AG04450 (cell line): ENCODE results near the gene SIAH3. TPM values are rescaled to one million over a fixed set of nuclear protein-coding genes. Genes with fewer than 3 reads are reported as not detected.
"Not testable (repeated sequence)": the region's sequence is repeated elsewhere in the genome, so short reads cannot be mapped to it uniquely, and the experiment has no call there.

Source experiments
- CTCF ChIA-PET: fragments of 300-600, 350-600 bp; formaldehyde crosslinking; extraction: SDS; loops from one replicate; lab custom pipeline; 2022; ENCODE audit warnings: antibody characterized with exemption, inconsistent platforms; lab: Charles Lee
- POLR2A ChIA-PET: fragments of 350-600 bp; formaldehyde crosslinking; extraction: SDS; loops from one replicate; lab custom pipeline; 2021; ENCODE audit warnings: antibody characterized with exemption, inconsistent platforms; lab: Yijun Ruan, JAX
- DNase-seq: peaks from one replicate; pipeline ENCODE4 v3.0.0-alpha.2; 2011; ENCODE audit warnings: low read depth, low spot score
- H3K27ac ChIP-seq: one replicate; pipeline ENCODE4 v1.5.1; 2012; ENCODE audit warnings: low read depth, low read length, control low read depth
- H3K27me3 ChIP-seq: one replicate; pipeline ENCODE4 v1.6.0; 2012; ENCODE audit warnings: low read length; ENCODE audit not compliant: control insufficient read depth, insufficient read depth
- H3K4me3 ChIP-seq: 2 replicates; pipeline ENCODE4 v1.5.1; 2011; ENCODE audit warnings: mild to moderate bottlenecking, low read depth, low read length, control low read depth
- H3K9me3 ChIP-seq: 2 replicates; pipeline ENCODE4 v1.5.1; 2012; ENCODE audit warnings: low read length; ENCODE audit not compliant: control insufficient read depth, insufficient read depth
- polyA plus RNA-seq: library from polyadenylated mRNA; depleted of rRNA; stranded (reverse); fragments of >200 nt; gene quantifications from 2 replicates; pipeline ENCODE4 v1.2.3, GENCODE V29; 2011
- TF ChIP-seq, protein P1 (sequence below): IDR thresholded peaks from 2 replicates; pipeline ENCODE4 v1.5.1; 2011; ENCODE audit warnings: low read depth, low read length, control low read depth, inconsistent platforms

SIAH3 gene
- polyA plus RNA-seq, 1 experiment: not detected

DNA sequence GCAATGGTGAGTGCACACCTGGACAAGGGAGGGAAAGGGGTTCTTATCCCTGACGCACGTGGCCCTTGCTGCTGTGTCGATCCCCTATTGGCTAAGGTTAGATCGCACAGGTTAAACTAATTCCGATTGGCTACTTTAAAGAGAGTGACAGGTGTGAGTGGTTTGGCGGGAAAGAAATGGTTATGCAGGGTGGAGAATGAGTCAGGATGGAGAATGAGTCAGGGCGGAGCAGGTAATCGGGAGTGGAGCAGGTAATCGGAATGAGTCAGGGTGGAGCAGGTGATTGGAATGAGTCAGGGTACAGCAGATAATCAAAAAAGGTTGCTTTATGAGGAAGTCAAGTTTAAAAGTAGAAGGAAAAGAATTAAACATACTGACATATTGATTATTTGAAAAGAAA, 24.4 kb upstream of the SIAH3 start:
- no peak for DNase-seq
- POLR2A ChIA-PET: no interaction called here
- TF ChIP-seq, protein P1, sequence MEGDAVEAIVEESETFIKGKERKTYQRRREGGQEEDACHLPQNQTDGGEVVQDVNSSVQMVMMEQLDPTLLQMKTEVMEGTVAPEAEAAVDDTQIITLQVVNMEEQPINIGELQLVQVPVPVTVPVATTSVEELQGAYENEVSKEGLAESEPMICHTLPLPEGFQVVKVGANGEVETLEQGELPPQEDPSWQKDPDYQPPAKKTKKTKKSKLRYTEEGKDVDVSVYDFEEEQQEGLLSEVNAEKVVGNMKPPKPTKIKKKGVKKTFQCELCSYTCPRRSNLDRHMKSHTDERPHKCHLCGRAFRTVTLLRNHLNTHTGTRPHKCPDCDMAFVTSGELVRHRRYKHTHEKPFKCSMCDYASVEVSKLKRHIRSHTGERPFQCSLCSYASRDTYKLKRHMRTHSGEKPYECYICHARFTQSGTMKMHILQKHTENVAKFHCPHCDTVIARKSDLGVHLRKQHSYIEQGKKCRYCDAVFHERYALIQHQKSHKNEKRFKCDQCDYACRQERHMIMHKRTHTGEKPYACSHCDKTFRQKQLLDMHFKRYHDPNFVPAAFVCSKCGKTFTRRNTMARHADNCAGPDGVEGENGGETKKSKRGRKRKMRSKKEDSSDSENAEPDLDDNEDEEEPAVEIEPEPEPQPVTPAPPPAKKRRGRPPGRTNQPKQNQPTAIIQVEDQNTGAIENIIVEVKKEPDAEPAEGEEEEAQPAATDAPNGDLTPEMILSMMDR: no peak
- Histone ChIP-seq H3K9me3 (no peaks in the 10 kb centered on the region), H3K27ac (no peak overlapping the region), H3K27me3 (peaks cover 3% of the 10 kb centered on the region), H3K4me3 (no peak overlapping the region)
- CTCF ChIA-PET: no interaction called here

DNA sequence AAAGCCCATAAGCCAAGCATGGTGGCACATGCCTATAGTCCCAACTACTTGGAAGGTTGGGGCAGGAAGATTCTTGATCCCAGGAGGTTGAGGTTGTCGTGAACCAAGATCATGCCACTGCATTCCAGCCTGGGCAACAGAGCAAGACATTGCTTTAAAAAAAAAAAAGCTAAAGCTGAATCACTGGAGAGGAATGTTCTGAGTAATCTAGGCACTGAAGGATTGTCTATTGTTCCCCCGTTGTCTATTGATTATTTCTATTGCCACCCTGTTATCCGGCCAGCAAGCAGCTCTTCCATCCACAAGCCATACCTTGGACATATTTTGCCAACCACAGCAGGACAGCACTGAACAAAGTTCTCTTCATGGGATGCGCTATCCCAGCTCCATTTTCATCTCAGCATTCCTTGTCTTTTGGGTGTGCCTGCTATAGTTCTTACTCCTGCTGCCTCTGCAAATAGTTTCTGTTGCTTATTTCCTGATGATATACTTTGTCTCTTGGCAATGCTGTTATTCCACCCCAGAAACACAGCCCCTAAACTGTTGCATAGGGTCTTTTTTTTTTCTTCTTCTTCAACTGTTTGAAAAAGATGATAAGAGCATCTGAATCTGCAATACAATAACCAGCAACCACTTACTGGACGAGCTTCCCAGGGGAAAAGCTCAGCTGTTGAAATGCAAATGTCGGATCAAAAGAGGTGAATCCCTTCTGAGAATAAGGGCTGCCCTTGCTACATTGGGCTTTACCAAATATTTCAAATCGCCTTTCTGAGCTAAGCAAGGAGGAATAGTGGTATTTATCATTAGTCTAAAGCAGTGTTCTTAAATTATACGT, 22.2 kb upstream of the SIAH3 start:
- H3K4me3 ChIP-seq: no peak overlapping the region

DNA sequence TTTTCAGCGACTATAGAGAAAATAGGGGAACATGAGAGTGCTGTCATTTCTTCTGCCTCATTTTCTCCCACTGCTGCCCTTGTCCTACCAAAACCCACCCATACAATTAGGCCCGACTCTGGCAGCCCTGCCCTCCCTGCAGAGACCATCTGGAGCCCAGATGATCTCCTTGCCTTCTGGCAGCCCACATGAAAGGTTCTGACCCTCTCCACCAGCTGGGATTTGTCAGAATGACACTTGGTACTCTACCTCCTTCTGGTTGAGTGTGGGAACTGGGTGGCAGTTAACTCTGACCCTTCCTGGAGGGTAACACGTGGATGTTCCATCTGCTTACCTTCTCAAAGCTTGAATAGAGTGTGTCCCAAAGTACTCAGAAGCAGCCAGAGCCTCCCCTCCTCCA, 21.0 kb upstream of the SIAH3 start:
- H3K27ac ChIP-seq: no peak overlapping the region
- POLR2A ChIA-PET: no interaction called here

More for the DNA sequence above, 22.2 kb upstream of the SIAH3 start:
- Histone ChIP-seq H3K27me3 (peaks cover 5% of the 10 kb centered on the region), H3K27ac (no peak overlapping the region), H3K9me3 (no peaks in the 10 kb centered on the region)
- no peak for DNase-seq
- ChIA-PET POLR2A (no interaction called here), CTCF (interaction anchor here (0.6 kb wide), 1 partner anchor 52 kb away, joined by 3 read pairs; no protein-coding TSS in a partner anchor)
- TF ChIP-seq, protein P1: no peak

DNA sequence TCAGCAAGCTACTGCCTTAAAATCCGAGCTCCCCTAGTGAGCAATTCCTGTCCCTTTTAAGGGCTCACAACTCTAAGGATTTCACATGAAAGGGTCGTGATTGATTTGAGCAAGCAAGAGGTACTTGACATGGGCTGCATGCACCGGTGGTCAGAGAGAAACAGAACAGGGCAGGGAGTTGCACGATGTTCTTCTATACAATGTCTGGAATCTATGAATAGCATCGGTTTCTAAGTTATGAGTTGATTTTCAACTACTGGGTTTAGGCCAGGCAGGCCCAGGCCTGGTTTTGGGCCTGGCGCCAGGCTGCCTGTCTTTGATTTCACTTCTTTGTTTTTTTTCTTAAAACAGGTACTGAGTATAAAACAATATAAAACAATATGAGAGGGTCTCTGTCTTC, 19.6 kb upstream of the SIAH3 start:
- H3K9me3 ChIP-seq, H3K27ac ChIP-seq, DNase-seq, H3K27me3 ChIP-seq, POLR2A ChIA-PET, H3K4me3 ChIP-seq, CTCF ChIA-PET: not testable (repeated sequence)

More for the DNA sequence above, 21.0 kb upstream of the SIAH3 start:
- Histone ChIP-seq H3K27me3 (peaks cover 5% of the 10 kb centered on the region), H3K4me3 (no peak overlapping the region), H3K9me3 (no peaks in the 10 kb centered on the region)
- CTCF ChIA-PET: no interaction called here
- TF ChIP-seq, protein P1: no peak
- no peak for DNase-seq

DNA sequence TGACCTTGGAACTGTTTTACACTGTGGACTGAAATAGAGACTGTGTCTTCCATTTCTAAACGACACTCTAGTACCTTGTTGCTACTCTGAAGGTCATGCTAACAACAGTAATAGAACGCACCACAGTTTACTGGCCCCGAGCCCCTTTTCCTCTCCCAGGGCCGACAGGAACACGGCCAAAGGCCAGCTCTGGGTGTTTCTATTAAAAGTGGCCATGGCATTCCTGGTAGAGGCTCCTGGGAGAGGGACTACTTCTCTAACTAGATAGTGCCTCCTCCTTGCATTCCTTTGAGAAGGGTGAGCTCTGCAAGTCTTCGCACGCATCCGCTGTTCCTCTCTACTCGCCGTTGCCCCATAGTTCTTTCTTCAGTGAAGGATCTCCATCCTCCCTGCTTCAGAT, 18.7 kb upstream of the SIAH3 start:
- POLR2A ChIA-PET: no interaction called here
- DNase-seq: no peak
- TF ChIP-seq, protein P1: no peak
- no peak overlapping the region for H3K4me3 ChIP-seq
- H3K27ac ChIP-seq: no peak overlapping the region
- peaks cover 5% of the 10 kb centered on the region for H3K27me3 ChIP-seq
- CTCF ChIA-PET: no interaction called here
- no peaks in the 10 kb centered on the region for H3K9me3 ChIP-seq
